Osteocyte (in vitro differentiated cells): ENCODE results near the gene PRKAR1B. TPM values are rescaled to one million over a fixed set of nuclear protein-coding genes. Genes with fewer than 3 reads are reported as not detected.

ENCODE experiments used
- DNase-seq: peaks from one replicate; pipeline ENCODE4 v3.0.0; 2021; ENCODE audit warnings: mixed read lengths; ENCODE audit not compliant: unreplicated experiment; ENCODE audit errors: extremely low spot score
- H3K27ac Mint-ChIP-seq: one replicate; pipeline ENCODE4 v1.8.0; 2021; ENCODE audit warnings: mild to moderate bottlenecking, mixed read lengths; ENCODE audit not compliant: unreplicated experiment
- H3K27me3 Mint-ChIP-seq: one replicate; pipeline ENCODE4 v1.8.0; 2021; ENCODE audit warnings: mixed read lengths; ENCODE audit not compliant: unreplicated experiment
- H3K36me3 Mint-ChIP-seq: one replicate; pipeline ENCODE4 v1.8.0; 2021; ENCODE audit warnings: mixed read lengths; ENCODE audit not compliant: unreplicated experiment
- H3K4me1 Mint-ChIP-seq: one replicate; pipeline ENCODE4 v1.8.0; 2021; ENCODE audit warnings: mixed read lengths; ENCODE audit not compliant: unreplicated experiment
- H3K4me3 Mint-ChIP-seq: one replicate; pipeline ENCODE4 v1.8.0; 2021; ENCODE audit warnings: mild to moderate bottlenecking, moderate library complexity, mixed read lengths; ENCODE audit not compliant: unreplicated experiment
- H3K9me3 Mint-ChIP-seq: one replicate; pipeline ENCODE4 v1.8.0; 2021; ENCODE audit warnings: mixed read lengths; ENCODE audit not compliant: unreplicated experiment
- total RNA-seq: library from RNA; stranded (reverse); gene quantifications from 2 replicates; pipeline ENCODE4 v1.2.1, GENCODE V29; 2021
- TF ChIP-seq, protein P1 (sequence below): fragments of 200-600 bp; sonication (generic); IDR thresholded peaks from 2 replicates; pipeline ENCODE4 v1.5.0; 2021; ENCODE audit warnings: antibody characterized with exemption, mild to moderate bottlenecking, moderate library complexity

PRKAR1B gene
- total RNA-seq, 1 donor from 2014 or later = 12.0 TPM

- TF ChIP-seq, protein P1, sequence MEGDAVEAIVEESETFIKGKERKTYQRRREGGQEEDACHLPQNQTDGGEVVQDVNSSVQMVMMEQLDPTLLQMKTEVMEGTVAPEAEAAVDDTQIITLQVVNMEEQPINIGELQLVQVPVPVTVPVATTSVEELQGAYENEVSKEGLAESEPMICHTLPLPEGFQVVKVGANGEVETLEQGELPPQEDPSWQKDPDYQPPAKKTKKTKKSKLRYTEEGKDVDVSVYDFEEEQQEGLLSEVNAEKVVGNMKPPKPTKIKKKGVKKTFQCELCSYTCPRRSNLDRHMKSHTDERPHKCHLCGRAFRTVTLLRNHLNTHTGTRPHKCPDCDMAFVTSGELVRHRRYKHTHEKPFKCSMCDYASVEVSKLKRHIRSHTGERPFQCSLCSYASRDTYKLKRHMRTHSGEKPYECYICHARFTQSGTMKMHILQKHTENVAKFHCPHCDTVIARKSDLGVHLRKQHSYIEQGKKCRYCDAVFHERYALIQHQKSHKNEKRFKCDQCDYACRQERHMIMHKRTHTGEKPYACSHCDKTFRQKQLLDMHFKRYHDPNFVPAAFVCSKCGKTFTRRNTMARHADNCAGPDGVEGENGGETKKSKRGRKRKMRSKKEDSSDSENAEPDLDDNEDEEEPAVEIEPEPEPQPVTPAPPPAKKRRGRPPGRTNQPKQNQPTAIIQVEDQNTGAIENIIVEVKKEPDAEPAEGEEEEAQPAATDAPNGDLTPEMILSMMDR = no peak
- peaks cover 24% of the 10 kb centered on the region for H3K4me1 Mint-ChIP-seq
- no peaks in the 10 kb centered on the region for H3K27me3 Mint-ChIP-seq
- H3K9me3 Mint-ChIP-seq = no peaks in the 10 kb centered on the region
- no peak for DNase-seq
- peaks cover 29% of the 10 kb centered on the region for H3K36me3 Mint-ChIP-seq
- no peak overlapping the region for H3K4me3 Mint-ChIP-seq
- H3K27ac Mint-ChIP-seq = no peak overlapping the region
Measured at GRCh38 chr7:509426-510130, 217.5 kb downstream of the PRKAR1B start.

DNA sequence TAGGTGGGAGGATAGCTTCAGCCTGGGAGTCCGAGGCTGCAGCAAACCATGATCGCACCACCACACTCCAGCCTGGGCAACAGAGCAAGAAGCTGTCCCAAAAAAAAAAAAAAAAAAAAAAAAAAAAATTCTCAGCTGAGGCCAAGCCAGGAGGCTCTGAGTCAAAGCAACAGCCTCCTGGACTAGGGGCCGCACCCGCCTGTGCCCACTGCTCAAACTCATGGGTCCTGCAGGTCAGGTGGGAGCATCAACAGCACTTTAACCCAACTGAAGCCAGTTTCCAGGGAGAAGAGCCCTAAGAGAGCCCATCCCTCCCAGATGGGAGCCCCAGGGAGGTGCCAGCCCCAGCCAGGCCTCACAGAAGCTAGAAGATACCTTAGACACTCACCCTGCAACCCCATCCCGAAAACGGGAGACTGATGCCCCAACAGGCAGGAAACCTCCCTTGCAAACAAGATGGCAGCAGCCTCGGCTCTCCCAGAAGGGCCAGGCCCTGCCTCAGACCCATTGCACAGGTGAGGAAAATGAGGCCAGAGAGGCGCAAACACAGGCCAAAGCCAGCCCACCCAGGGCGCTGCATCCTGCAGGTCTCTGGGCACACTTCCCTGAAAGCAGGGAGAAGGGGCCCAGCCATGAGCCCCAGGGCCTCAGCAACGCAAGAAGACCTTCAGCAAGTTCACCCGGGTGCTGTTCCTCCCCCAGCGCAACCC, 218.5 kb downstream of the PRKAR1B start:
- DNase-seq = no peak
- no peaks in the 10 kb centered on the region for H3K27me3 Mint-ChIP-seq
- TF ChIP-seq, protein P1 = no peak
- H3K9me3 Mint-ChIP-seq = no peaks in the 10 kb centered on the region
- H3K4me3 Mint-ChIP-seq = no peak overlapping the region
- H3K27ac Mint-ChIP-seq = no peak overlapping the region
- H3K4me1 Mint-ChIP-seq = peaks cover 18% of the 10 kb centered on the region
- H3K36me3 Mint-ChIP-seq = peaks cover 24% of the 10 kb centered on the region

DNA sequence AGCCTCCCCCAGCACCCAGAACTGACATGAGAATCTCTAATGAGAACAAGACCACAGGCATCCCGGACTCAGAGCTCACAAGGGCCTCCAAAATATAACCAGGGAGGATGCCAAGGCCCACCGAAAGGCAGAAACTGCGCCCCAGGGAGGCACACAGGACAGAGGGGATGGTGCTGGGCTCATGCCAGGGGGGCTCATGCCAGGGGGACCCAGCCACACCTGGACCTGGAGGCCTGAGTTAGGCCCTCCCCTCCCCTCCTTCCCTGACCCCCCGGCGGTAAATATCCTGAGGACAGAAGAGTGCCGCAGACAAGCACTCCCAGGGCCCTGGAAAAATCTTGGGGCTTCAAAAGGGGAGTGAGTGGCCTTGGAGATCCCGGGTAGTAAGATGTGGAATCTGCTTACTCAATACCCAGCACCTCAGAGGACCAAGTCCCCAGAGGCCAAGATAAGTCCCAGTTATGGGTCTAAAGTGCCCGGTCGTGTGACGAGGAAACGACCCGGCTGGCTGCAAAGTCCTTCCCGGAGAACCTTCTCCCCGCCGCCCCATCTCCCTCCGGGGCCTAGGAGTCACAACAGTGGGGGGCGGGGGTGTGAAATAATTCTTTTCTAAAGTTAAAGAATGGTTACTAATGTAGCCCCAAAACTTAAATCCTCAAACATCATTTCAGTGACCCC, 219.3 kb downstream of the PRKAR1B start:
- Mint-ChIP-seq H3K27ac (no peak overlapping the region), H3K4me3 (no peak overlapping the region), H3K36me3 (peaks cover 23% of the 10 kb centered on the region), H3K9me3 (no peaks in the 10 kb centered on the region), H3K4me1 (peaks cover 13% of the 10 kb centered on the region), H3K27me3 (no peaks in the 10 kb centered on the region)
- DNase-seq = no peak
- TF ChIP-seq, protein P1 = no peak

DNA sequence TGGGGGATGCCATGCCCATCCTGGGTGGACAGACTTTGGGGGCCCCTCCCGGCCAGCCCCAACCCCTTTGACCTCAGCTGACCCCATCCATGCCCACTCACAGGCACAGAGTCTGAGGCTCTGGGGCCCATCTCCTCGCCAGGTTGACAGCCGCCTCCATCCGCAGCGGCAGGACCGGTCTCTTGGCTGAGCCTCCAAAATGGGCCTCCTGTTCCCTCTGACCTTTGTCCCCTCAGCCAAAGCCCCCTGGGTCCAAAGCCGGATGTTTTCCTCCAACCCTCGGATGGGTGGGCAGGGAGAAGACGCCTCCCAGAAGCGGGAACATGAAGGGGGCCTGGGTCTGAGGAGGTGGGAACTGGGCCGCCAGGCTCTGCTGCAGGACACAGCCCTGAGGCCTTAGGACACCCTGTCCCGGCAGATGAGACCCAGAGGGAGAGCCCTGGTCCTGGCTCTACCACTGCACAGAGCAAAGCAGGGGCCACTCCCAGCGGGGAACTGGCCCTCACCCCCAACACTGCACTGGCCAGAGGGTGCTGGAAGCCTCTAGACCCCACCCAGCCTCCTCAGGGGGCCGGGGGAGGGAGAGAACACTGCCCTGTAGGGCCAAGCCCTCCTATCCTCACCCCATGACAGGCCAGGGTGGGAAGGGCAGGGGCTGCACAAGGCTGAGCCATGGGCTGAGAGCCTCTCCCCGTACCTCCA, 220.0 kb downstream of the PRKAR1B start:
- Mint-ChIP-seq H3K27me3 (no peaks in the 10 kb centered on the region), H3K4me3 (no peak overlapping the region), H3K9me3 (no peaks in the 10 kb centered on the region), H3K4me1 (peaks cover 13% of the 10 kb centered on the region), H3K27ac (no peak overlapping the region), H3K36me3 (peaks cover 20% of the 10 kb centered on the region)
- no peak for DNase-seq
- TF ChIP-seq, protein P1 = no peak
